Ishikawa (cell line): ENCODE measurements around the gene ATP2B2.

Experiments used
- EGR1 ChIP-seq: IDR thresholded peaks from 2 replicates; pipeline ENCODE4 v1.6.1; 2012
- EP300 ChIP-seq: IDR thresholded peaks from 2 replicates; pipeline ENCODE4 v1.6.1; 2012; ENCODE audit warnings: borderline replicate concordance
- TAF1 ChIP-seq: IDR thresholded peaks from 2 replicates; pipeline ENCODE4 v1.6.1; 2012; ENCODE audit warnings: low read depth, mild to moderate bottlenecking
- TF ChIP-seq, protein P1 (sequence below): IDR thresholded peaks from 2 replicates; pipeline ENCODE4 v1.6.1; 2012

DNA sequence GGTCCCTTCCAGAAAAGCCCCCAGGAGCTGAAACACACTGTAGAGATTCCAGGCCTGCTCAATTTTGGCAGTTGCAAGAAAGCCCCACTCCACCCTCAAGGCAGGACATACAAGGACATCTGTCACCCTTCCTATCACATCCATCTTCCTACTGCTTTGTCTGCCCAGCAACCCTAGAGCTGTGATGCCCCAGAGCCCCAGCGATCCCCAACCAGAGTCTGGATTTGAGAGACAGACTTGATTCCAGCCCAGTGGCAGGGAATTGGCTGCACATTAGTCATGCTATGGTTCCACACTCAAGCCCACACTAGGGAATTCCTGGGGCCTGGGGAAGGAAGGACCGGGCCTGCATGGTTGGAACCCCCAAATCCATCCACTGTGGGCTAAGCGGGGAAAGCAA, 56.8 kb downstream of the ATP2B2 start:
- no peak for TF ChIP-seq EGR1
- TF ChIP-seq TAF1: no peak
- TF ChIP-seq, protein P1, sequence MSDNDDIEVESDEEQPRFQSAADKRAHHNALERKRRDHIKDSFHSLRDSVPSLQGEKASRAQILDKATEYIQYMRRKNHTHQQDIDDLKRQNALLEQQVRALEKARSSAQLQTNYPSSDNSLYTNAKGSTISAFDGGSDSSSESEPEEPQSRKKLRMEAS: no peak
- TF ChIP-seq EP300: no peak
